NCI-H1694 treated with DMSO at 0.1 percent for 48 hours (cell line): ENCODE results near the gene CABYR.
"Not testable (repeated sequence)": the region's sequence is repeated elsewhere in the genome, so short reads cannot be mapped to it uniquely, and the experiment has no call there.

Experiments used
- DNase-seq: peaks from one replicate; lab custom pipeline; 2025; lab: John Stamatoyannopoulos, UW

The CABYR gene

DNA sequence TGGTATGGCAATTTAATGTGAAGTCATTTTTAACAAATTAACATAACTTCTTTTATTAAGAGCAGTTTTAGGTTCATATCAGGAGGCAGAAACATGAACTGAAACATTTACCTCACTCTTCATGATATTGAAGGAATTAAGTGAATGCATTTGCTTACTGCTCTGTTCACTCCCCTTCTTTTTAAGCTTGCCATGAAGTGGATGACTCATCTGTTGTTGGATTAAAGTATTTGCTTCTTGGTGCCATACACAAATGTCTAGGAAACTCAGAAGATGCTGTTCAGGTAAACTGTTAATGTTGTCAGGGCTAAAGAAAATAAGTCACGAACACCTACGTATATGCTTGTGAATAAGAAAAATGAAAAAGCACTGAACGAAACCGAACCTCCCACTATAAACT, 10.2 kb upstream of the CABYR start:
- no peak for DNase-seq

DNA sequence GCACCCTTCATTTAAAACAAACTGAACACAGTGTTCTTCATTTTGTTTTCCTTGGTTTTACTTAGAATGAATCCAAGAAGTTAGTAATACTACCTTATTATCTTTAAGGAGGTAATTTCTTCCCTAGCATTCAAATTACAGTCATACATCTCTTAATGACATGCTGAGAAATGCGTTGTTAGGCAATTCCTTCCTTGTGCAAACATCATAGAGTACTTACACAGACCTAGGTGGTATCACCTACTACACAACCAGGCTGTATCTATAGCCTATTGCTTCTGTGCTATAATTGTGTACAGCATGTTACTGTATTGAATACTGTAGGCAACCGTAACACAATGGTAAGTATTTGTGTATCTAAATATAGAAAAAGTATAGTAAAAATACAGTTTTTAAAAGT, 8.4 kb upstream of the CABYR start:
- no peak for DNase-seq

GRCh38 chr18:24136967-24137373, 1.9 kb upstream of the CABYR start:
- no peak for DNase-seq

DNA sequence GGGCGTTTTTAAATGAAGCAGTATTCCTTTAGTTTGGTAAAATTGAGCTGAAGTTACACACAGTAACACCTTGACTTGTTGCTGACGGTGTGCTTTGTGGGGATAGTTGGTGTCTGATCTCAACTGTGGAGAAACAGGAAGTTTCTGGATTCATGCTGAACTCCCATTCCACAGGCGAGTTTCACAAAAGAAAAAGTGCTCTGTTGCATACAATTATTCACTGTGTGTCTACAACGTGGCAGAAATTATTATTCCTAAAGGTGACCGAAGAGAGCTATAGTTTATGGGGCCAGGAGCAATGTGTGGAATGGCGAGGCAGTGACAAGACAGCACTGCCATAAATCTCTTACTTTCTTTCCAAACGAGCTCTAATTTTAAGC, 463 bp upstream of the CABYR start:
- peak; percentile 42 for DNase-seq

DNA sequence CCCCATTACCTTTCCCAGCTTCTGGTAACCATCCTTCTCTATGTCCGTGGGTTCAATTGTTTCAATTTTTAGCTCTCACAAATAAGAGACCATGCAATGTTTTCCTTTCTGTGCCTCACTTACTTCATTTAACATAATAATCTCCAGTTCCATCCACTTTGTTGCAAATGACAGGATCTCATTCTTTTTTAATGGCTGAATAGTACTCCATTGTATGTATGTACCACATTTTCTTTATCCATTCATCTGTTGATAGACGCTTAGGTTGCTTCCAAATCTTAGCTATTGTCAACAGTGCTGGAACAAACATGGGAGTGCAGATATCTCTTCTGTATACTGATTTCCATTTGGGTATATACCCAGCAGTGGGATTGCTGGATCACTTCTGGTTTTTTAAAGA, 1.8 kb downstream of the CABYR start:
- DNase-seq = no peak

DNA sequence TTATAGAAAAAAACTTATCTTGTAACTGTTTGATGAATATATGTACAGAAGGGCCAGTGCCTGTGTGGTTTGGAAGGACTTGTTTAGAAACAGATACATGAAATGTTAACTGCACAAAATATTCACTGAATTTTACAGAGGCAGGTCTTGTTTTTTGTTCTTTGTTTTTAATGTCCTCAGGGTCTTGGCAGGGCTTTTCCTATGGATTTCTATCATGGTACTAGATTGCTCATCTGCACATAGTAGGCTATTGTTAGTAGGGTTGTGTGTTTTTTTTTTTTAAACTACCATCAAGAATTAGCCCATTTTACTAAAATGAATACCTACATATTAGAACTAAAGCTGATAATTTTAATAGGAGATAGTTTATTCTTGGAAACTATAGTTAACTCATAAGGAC, 3.5 kb downstream of the CABYR start:
- DNase-seq = no peak

- DNase-seq = not testable (repeated sequence)
Measured at GRCh38 chr18:24149591-24149990, 10.7 kb downstream of the CABYR start.

DNA sequence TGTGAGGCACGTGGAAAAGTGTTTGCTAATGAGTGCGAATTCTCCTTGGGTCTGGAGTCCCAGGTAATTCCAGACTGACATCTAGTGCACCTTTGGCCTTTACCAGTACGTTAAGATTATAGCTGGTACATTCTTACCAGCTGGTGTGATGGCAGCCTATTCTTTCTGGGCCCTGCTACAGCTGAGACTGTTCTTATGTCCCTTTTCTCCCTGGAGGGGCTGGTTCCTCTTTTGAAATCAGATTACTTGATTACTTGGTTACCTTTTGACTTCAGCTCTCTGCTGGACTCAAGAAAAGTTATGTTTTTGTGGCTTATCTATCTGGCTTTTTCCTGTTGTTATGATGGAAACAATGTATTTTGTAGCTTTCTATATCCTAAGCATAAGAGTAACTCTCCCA, 14.5 kb downstream of the CABYR start:
- DNase-seq = no peak

DNA sequence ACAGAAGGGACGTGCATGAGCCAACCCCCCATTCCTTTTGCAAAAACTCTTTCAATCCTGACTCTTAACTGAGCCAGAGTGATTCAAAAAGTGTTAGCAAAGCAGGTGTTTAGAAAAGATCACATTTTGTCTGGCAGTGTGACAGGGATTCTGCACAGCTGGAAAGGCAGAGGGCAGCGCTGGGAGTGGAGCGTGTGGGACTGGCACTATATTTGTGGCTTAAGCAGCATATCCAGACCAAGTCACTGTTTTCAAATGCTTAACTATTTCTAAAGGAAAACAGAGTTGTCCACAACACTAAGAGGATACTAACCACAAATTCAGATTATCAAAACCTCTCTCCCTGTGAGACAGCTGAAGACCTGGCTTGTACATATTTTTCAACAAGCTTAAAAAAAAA, 19.0 kb downstream of the CABYR start:
- no peak for DNase-seq

- no peak for DNase-seq
Measured at GRCh38 chr18:24160086-24160485, 21.2 kb downstream of the CABYR start.

GRCh38 chr18:24161304-24161703, 22.4 kb downstream of the CABYR start:
- DNase-seq = no peak

- DNase-seq = no peak
Measured at GRCh38 chr18:24168496-24168895, 29.6 kb downstream of the CABYR start.

GRCh38 chr18:24170360-24170759, 31.5 kb downstream of the CABYR start:
- no peak for DNase-seq

DNA sequence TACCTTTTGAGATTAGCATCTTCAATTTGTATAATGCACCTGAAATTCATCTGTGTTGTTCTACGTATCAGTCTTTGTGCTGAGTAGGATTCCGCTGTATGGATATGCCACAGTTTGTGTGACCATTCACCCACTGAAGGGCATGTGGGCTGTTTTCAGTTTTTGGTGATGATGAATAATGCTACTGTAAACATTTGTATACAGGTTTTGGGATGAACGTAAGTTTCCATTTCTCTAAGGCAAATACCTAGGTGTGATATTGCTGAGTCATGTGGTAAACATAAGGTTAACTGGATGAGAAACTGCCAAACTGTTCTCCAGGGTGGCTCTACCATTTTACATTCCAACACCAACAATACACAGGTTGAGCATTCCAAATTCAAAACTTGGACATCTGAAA, 35.1 kb downstream of the CABYR start:
- DNase-seq = no peak

DNA sequence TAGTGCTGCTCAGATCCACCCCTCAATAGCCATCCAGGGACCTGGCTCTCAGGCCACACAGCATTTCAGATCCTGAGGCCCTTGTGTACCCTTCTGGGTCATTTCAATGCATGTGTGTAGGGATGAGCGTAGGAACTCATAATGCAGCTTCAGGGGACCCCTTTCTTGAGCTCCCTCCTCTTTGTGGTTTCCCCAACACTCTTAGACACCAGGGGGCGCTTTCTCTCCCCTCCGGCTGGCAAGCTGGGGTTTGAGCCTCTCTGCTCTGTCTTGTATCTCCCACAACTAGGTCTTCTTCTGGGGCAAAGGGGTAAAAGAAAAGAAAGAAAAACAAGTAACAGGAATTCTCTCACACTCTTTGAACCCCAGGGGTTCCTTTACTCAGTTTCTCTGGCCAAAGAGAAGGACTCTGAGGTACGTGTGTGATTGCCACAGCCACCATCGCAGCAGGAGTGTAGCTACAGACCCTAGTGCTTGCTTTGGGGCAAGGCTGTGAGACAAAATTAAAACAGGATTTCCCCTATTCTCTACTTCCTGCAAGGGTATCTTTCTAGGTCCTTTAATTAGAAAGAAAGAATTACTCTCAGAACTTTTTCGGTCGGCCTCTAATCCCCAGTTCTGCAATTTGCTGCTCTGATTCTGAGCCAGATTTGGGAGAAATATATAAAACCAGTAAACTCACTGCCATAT, 38.0 kb downstream of the CABYR start:
- DNase-seq = peak; percentile 29

DNA sequence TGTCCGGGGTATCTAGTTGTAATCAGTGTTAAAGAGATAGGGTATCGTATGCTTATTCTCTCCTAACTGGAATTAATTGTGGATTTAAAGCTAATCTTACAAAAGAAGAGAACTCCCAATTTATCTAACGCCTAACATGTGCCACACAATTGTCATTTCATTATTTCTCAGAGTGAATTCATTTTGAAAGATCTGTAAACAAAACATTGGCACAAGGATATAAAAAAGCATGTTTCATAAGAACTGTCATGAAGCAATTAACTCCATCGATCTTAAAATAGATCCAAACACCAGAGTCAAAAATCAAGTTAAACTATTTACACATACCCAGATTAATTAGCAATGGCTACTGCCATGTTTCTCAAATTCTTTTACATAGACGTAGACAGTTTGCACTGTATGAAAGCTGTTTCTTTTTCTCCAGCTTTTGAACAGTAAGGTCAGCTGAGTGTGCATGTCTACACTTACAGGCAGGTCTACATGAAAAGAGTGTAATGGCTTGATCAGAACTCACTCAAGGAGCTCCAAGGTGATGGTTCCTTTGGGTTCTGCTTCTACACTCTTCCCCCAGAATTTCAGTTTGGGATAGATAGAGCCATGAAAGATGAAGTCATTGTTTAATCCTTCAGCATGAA, 38.8 kb downstream of the CABYR start:
- DNase-seq = no peak

GRCh38 chr18:24180048-24180447, 41.2 kb downstream of the CABYR start:
- DNase-seq = no peak

DNA sequence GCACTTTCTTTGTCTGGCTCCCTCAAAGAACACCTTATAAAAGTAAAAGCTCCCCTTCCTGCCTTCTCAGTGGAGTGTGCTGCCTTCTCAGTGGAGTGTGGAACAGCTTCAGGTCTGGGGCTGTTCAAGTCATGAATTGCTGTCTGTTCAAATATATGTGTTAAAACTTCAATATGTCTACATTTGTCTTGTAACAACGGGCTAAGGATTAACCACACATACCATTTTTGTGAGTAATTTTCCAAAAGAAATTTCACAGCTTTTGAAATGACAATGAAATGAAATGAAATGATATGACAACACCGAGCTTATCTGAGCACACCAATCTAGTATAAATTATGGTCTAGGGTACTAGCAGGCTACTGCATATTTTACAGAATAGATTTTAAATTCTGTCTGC, 42.9 kb downstream of the CABYR start:
- no peak for DNase-seq

GRCh38 chr18:24185805-24186204, 46.9 kb downstream of the CABYR start:
- DNase-seq = no peak

GRCh38 chr18:24187049-24187448, 48.2 kb downstream of the CABYR start:
- no peak for DNase-seq

- no peak for DNase-seq
Measured at GRCh38 chr18:24187689-24188088, 48.8 kb downstream of the CABYR start.

- no peak for DNase-seq
Measured at GRCh38 chr18:24188120-24188519, 49.3 kb downstream of the CABYR start.

- DNase-seq = no peak
Measured at GRCh38 chr18:24189007-24189528, 50.2 kb downstream of the CABYR start.
